Endothelial cell of umbilical vein (primary cell): ENCODE measurements around the gene PARD3B.

Source experiments
- CTCF ChIP-seq, 2 donors: IDR thresholded peaks; 1 replicate in 1 of 2; 2 replicates in 1 of 2; pipeline ENCODE4 v1.5.1; 2011; ENCODE audit warnings: low read length in 2 of 2, mild to moderate bottlenecking in 2 of 2, moderate library complexity in 2 of 2, control low read depth in 1 of 2, inconsistent platforms in 1 of 2, low read depth in 1 of 2; ENCODE audit not compliant: insufficient read depth in 1 of 2; ENCODE audit errors: extremely low read depth in 1 of 2
- EZH2 ChIP-seq: IDR thresholded peaks from 2 replicates; pipeline ENCODE4 v1.6.1; 2012; ENCODE audit warnings: borderline replicate concordance, low read depth, mild to moderate bottlenecking, moderate library complexity, low read length, inconsistent platforms; ENCODE audit not compliant: severe bottlenecking
- POLR2A ChIP-seq: IDR thresholded peaks from 2 replicates; pipeline ENCODE4 v1.6.1; 2012; ENCODE audit warnings: low read depth, mild to moderate bottlenecking, control low read depth, low read length
- POLR2AphosphoS5 ChIP-seq: IDR thresholded peaks from 2 replicates; pipeline ENCODE4 v1.6.1; 2012; ENCODE audit warnings: low read depth, mild to moderate bottlenecking, control low read depth, low read length, moderate library complexity; ENCODE audit not compliant: insufficient read depth

DNA sequence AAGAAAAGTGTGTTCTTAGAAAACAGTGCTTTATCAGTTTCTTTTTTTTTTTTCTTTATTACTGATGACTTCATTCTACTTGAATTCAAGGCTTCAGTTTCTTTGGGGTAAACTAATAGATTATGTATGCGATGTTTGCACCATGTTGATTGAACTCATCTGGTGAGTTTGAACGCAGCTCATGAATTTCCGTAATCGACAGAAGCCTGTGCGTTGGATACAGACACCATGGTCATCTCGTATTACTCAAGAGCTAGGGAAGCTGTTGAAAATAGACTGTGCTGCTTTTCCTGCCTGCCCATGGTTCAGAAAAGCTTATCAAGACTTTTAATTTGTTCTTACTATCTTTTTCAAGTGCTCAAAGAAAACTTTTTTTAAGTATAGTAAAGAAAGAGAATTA, 951.5 kb downstream of the PARD3B start:
- TF ChIP-seq EZH2 (no peak), CTCF (IDR thresholded peaks at IDR 0.05; ENCODE audit: extremely low read depth in 1 of 2, insufficient read depth in 1 of 2, low read depth in 1 of 2, low read length in 2 of 2) (no peak), POLR2AphosphoS5 (no peak), POLR2A (no peak)
